Pancreas (tissue), 10 donors: ENCODE measurements around the gene MCM8. TPM values are rescaled to one million over a fixed set of nuclear protein-coding genes. Genes with fewer than 3 reads are reported as not detected.
A peak's percentile ranks its signal among the peaks of the same experiment; 100 is the strongest.
"Not testable (repeated sequence)": the region's sequence is repeated elsewhere in the genome, so short reads cannot be mapped to it uniquely, and the experiment has no call there.

ENCODE experiments used
- ATAC-seq, 4 donors: fragments of 200-7000 bp; cut with Tn5 transposase; one replicate each; pipeline versions ENCODE4 v1.8.0 to v1.9.1; 2020; ENCODE audit warnings: mild to moderate bottlenecking in 4 of 4, moderate library complexity in 4 of 4
- DNase-seq, 6 donors: peaks; one replicate each; pipeline ENCODE4 v3.0.0-alpha.2; 2020
- FAIRE-seq: peaks from 2 replicates; lab custom pipeline; 2012; peaks lifted over from hg19 to GRCh38; lab: Jason Lieb, UNC
- H3K27ac ChIP-seq, 4 donors: fragments of 200-600 bp; sonication (generic); 1 replicate in 3 of 4; 2 replicates in 1 of 4; pipeline versions ENCODE4 v1.5.0 to v1.8.0; 2020
- H3K27me3 ChIP-seq, 4 donors: fragments of 200-600 bp; one replicate each; pipeline ENCODE4 v1.8.0; 2021
- H3K36me3 ChIP-seq, 3 donors: fragments of 200-600 bp; sonication (generic) in 1 of 3; one replicate each; pipeline versions ENCODE4 v1.5.0 to v1.8.0; 2020 to 2021
- H3K4me1 ChIP-seq, 3 donors: fragments of 200-600 bp; one replicate each; pipeline ENCODE4 v1.8.0; 2021
- H3K4me3 ChIP-seq, 4 donors: fragments of 200-600 bp; sonication (generic) in 2 of 4; one replicate each; pipeline versions ENCODE4 v1.5.0 to v1.8.0; 2020 to 2021
- H3K9me3 ChIP-seq, 4 donors: fragments of 200-600 bp; one replicate each; pipeline ENCODE4 v1.8.0; 2021
- WGBS, 2 donors: extraction: QIAGEN DNeasy Blood & Tissue Kit; methylation state at CpG; one replicate each; pipeline ENCODE4 v1.1.7; 2013; 5-methylcytosine and 5-hydroxymethylcytosine counted together
- intact Hi-C, 3 donors: fragments of 100-400 bp; cut with DNase I; formaldehyde crosslinking; loops; one replicate each; pipeline versions ENCODE4 v1.11.1 to v1.14.2; 2022
- polyA plus RNA-seq, 2 donors: library from polyadenylated mRNA; stranded (reverse); fragments of 200-250 nt; gene quantifications; one replicate each; pipeline ENCODE4 v1.2.3, GENCODE V29; 2013
- total RNA-seq, 6 donors: library from RNA; stranded (reverse); fragmentation: NEBNext Ultra II Directional in 4 of 6; extraction: Animal tissue kit (Norgen Biotek cat#: 25700) in 4 of 6; gene quantifications; one replicate each; pipeline versions ENCODE4 v1.2.1 to v1.2.4, GENCODE V29; 2021 to 2023
- TF ChIP-seq, protein P1 (sequence below), 4 donors: fragments of 200-600 bp; sonication (generic) in 3 of 4; IDR thresholded peaks; one replicate each; pipeline versions ENCODE4 v1.5.0 to v1.8.0; 2021; ENCODE audit warnings: antibody characterized with exemption in 4 of 4
- donor health status: healthy with polysubstance abuse.
- donor health status: DM: no; HTN: no; CAD: no; lungs with moderate emphysema.
- donor health status: DM: no; HTN: no; CAD: no.
- donor health status: control.
- donor health status: control.
- donor health status: Bipolar disorder and iron deficiency.
- donor health status: DM: yes; HTN: yes; CAD: no.
- donor health status: DM: no; HTN: no; CAD: no.
- donor health status: DM: no; HTN: no; CAD: no.
- donor health status: DM: yes; HTN: yes; CAD: no.

Gene MCM8
- total and polyA plus RNA-seq, 8 donors = 1.3 to 3.2 (median 2.3) TPM

DNA sequence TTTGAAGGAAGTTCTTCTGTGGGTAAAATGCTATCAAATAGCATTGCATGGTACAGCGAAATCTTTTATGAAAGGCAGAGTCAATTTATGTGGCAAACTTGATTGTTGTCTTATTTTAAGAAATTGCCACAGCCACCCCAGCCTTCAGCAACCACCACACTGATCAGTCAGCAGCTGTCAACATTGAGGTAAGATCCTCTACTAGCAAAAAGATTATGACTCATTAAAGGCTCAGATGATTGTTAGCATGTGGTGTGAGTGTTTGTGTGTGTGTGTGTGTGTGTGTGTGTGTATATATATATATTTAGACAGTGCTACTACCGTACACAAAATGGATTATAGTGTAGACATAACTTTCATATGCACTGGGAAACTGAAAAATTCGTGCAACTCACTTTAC, 75.6 kb downstream of the MCM8 start:
- FAIRE-seq (no peak), DNase-seq (no peak), ATAC-seq (no peak)
- Histone ChIP-seq H3K27ac (no peak overlapping the region), H3K4me1 (peaks cover 0 to 6% (median 5%) of the 10 kb centered on the region in 3 donors), H3K9me3 (peaks cover 0 to 6% (median 0%) of the 10 kb centered on the region in 4 donors), H3K36me3 (peaks cover 0 to 10% (median 6%) of the 10 kb centered on the region in 3 donors), H3K27me3 (no peaks in the 10 kb centered on the region), H3K4me3 (no peak overlapping the region)
- WGBS, 2 donors = 85 to 91% methylated on average over 3 of the region's 3 CpGs
- TF ChIP-seq, protein P1, sequence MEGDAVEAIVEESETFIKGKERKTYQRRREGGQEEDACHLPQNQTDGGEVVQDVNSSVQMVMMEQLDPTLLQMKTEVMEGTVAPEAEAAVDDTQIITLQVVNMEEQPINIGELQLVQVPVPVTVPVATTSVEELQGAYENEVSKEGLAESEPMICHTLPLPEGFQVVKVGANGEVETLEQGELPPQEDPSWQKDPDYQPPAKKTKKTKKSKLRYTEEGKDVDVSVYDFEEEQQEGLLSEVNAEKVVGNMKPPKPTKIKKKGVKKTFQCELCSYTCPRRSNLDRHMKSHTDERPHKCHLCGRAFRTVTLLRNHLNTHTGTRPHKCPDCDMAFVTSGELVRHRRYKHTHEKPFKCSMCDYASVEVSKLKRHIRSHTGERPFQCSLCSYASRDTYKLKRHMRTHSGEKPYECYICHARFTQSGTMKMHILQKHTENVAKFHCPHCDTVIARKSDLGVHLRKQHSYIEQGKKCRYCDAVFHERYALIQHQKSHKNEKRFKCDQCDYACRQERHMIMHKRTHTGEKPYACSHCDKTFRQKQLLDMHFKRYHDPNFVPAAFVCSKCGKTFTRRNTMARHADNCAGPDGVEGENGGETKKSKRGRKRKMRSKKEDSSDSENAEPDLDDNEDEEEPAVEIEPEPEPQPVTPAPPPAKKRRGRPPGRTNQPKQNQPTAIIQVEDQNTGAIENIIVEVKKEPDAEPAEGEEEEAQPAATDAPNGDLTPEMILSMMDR (IDR thresholded peaks at IDR 0.05) = no peak
- intact Hi-C loops = no loop called here

DNA sequence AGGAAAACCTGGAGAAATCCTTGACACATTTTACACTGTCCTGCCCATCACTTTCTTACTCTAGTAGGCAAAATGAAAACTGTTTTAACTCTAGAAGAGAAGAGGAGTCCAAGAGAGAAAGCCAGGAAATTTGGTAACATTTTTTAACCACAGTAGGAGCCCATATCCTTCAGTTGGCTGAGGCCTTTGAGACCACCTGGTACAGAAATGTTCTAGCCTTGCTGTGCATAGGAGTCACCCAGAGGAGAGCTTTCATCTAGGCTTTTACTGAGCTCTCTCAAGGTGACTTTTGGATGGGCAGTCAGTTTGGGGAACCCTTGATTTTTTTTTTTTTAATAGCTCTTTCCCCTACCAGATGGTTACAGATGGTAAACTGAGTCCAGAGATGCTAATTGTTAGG, 78.4 kb downstream of the MCM8 start:
- no peak for ATAC-seq
- DNase-seq = no peak

DNA sequence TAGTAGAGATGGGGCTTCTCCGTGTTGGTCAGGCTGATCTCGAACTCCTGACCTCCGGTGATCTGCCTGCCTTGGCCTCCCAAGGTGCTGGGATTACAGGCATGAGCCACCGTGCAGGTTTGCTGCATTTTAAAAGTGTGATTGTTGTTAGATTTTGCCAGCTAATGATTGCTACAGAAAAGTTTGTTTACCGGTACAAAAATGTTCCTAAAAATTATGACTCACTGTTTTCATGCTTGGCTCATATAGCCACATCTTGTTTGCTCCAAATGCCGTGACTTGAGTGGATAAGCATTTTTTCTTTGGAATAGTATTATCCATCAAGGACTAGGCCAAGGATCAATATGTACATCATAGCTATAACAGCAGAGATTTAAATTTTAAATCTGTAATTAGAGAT, 79.1 kb downstream of the MCM8 start:
- FAIRE-seq (no peak), DNase-seq (no peak), ATAC-seq (peak in 1 of 4 donors; percentile 37)
- no peak overlapping the region for H3K27ac ChIP-seq
- H3K9me3 ChIP-seq = peaks cover 0 to 6% (median 0%) of the 10 kb centered on the region in 4 donors
- 51 to 61% methylated on average over 6 of the region's 6 CpGs for WGBS, 2 donors
- TF ChIP-seq, protein P1 (IDR thresholded peaks at IDR 0.05) = no peak
- H3K27me3 ChIP-seq = no peaks in the 10 kb centered on the region
- intact Hi-C loops = no loop called here
- H3K36me3 ChIP-seq = no peaks in the 10 kb centered on the region
- no peak overlapping the region for H3K4me3 ChIP-seq
- peaks cover 7 to 10% (median 9%) of the 10 kb centered on the region in 3 donors for H3K4me1 ChIP-seq

More for the DNA sequence above, 78.4 kb downstream of the MCM8 start:
- FAIRE-seq = no peak
- H3K9me3 ChIP-seq = peaks cover 0 to 6% (median 0%) of the 10 kb centered on the region in 4 donors
- H3K4me1 ChIP-seq = peaks cover 5 to 9% (median 6%) of the 10 kb centered on the region in 3 donors
- H3K27ac ChIP-seq = no peak overlapping the region
- intact Hi-C loops = no loop called here
- no peaks in the 10 kb centered on the region for H3K27me3 ChIP-seq
- H3K4me3 ChIP-seq = no peak overlapping the region
- TF ChIP-seq, protein P1 (IDR thresholded peaks at IDR 0.05) = no peak
- peaks cover 0 to 3% (median 3%) of the 10 kb centered on the region in 3 donors for H3K36me3 ChIP-seq

DNA sequence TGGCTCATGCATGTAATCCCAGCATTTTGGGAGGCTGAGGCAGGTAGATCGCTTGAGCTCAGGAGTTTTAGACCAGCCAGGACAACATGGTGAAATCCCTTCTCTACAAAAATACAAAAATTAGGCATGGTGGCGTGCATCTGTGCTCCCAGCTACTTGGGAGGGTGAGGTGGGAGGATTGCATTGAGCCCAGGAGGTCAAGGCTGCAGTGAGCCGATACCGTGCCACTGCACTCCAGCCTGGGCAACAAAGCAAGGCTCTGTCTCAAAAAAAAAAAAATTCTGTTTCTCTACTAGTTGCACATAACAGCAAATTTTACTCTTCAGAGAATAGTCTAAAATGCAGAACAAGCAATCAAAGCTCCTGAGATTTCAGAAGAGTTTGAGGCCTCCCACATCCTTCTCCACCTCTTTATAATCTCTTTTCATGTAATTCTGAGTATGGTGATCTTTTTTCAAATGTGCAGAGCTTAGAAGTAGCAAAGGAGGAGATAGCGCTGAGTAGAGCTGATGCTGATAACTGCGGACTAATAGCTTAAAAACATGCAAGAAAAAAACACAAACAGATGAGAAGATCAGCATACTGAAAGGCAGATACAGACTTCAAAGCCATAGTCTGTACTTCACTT, 80.1 kb downstream of the MCM8 start:
- intact Hi-C loops = no loop called here
- Histone ChIP-seq H3K36me3 (no peaks in the 10 kb centered on the region), H3K27ac (no peak overlapping the region), H3K4me1 (peaks cover 9 to 14% (median 12%) of the 10 kb centered on the region in 3 donors), H3K4me3 (no peak overlapping the region), H3K27me3 (no peaks in the 10 kb centered on the region), H3K9me3 (no peaks in the 10 kb centered on the region)
- ATAC-seq (no peak), FAIRE-seq (no peak), DNase-seq (no peak)
- WGBS, 2 donors = 68 to 74% methylated on average over 6 of the region's 6 CpGs
- TF ChIP-seq, protein P1 (IDR thresholded peaks at IDR 0.05) = no peak

DNA sequence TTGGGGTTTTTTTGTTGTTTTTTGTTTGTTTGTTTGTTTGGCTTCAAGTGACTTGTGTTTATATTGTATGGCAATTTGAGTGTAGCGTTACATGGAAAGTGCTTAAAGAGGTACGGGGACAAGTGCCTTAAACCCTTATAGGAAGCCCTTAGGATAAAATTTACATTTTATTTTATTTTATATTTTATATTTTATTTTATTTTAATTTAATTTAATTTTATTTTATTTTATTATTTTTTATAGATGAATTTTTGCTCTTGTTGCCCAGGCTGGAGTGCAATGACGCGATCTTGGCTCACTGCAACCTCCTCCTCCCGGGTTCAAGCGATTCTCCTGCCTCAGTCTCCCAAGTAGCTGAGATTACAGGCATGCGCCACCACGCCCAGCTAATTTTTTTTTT, 82.5 kb downstream of the MCM8 start:
- peaks cover 0 to 20% (median 0%) of the 10 kb centered on the region in 3 donors for H3K36me3 ChIP-seq
- intact Hi-C loops, H3K27ac ChIP-seq, H3K4me3 ChIP-seq, H3K27me3 ChIP-seq, H3K9me3 ChIP-seq, ATAC-seq, DNase-seq, FAIRE-seq: not testable (repeated sequence)
- WGBS, 2 donors = 98% methylated on average over 8 of the region's 8 CpGs
- peaks cover 9 to 14% (median 12%) of the 10 kb centered on the region in 3 donors for H3K4me1 ChIP-seq
